ENCODE results near the gene RBM14.

The RBM14 gene

GRCh38 chr11:66626926-66627325, 10.5 kb downstream of the RBM14 start:
- peaks cover 95% of the 10 kb centered on the region for H3K36me3 ChIP-seq (ENCODE audit: insufficient read depth, insufficient read length, low read length)
- H3K9ac ChIP-seq (ENCODE audit: insufficient read length, low read depth) = no peak overlapping the region
- H3K27me3 ChIP-seq (ENCODE audit: insufficient read depth, insufficient read length) = no peaks in the 10 kb centered on the region
- DNase-seq (ENCODE audit: low read depth, low spot score) = no peak
- peaks cover 4% of the 10 kb centered on the region for H3K4me1 ChIP-seq (ENCODE audit: insufficient read depth, insufficient read length)
- TF ChIP-seq SUZ12 (IDR thresholded peaks at IDR 0.05; ENCODE audit: extremely low read depth, insufficient read depth, insufficient read length) (no peak), ZNF274 (IDR thresholded peaks at IDR 0.05; ENCODE audit: low read depth, low read length) (no peak), YY1 (IDR thresholded peaks at IDR 0.05; ENCODE audit: insufficient read depth, insufficient read length) (no peak)
- H3K9me3 ChIP-seq (ENCODE audit: insufficient read depth, low read length) = no peaks in the 10 kb centered on the region
- no peak overlapping the region for H3K4me3 ChIP-seq (ENCODE audit: insufficient read length, low read depth)

GRCh38 chr11:66628061-66628603, 11.7 kb downstream of the RBM14 start:
- no peaks in the 10 kb centered on the region for H3K9me3 ChIP-seq (ENCODE audit: insufficient read depth, low read length)
- peaks cover 96% of the 10 kb centered on the region for H3K36me3 ChIP-seq (ENCODE audit: insufficient read depth, insufficient read length, low read length)
- no peak for DNase-seq (ENCODE audit: low read depth, low spot score)
- no peak overlapping the region for H3K9ac ChIP-seq (ENCODE audit: insufficient read length, low read depth)
- peaks cover 4% of the 10 kb centered on the region for H3K4me1 ChIP-seq (ENCODE audit: insufficient read depth, insufficient read length)
- H3K27me3 ChIP-seq (ENCODE audit: insufficient read depth, insufficient read length) = no peaks in the 10 kb centered on the region
- no peak overlapping the region for H3K4me3 ChIP-seq (ENCODE audit: insufficient read length, low read depth)
- TF ChIP-seq ZNF274 (IDR thresholded peaks at IDR 0.05; ENCODE audit: low read depth, low read length) (no peak), YY1 (IDR thresholded peaks at IDR 0.05; ENCODE audit: insufficient read depth, insufficient read length) (no peak), SUZ12 (IDR thresholded peaks at IDR 0.05; ENCODE audit: extremely low read depth, insufficient read depth, insufficient read length) (no peak)

GRCh38 chr11:66629356-66629755, 12.9 kb downstream of the RBM14 start:
- TF ChIP-seq YY1 (IDR thresholded peaks at IDR 0.05; ENCODE audit: insufficient read depth, insufficient read length) = no peak
- no peak for TF ChIP-seq ZNF274 (IDR thresholded peaks at IDR 0.05; ENCODE audit: low read depth, low read length)
- TF ChIP-seq SUZ12 (IDR thresholded peaks at IDR 0.05; ENCODE audit: extremely low read depth, insufficient read depth, insufficient read length) = no peak

GRCh38 chr11:66631883-66632282, 15.5 kb downstream of the RBM14 start:
- Histone ChIP-seq H3K9ac (ENCODE audit: insufficient read length, low read depth) (no peak overlapping the region), H3K27me3 (ENCODE audit: insufficient read depth, insufficient read length) (no peaks in the 10 kb centered on the region), H3K36me3 (ENCODE audit: insufficient read depth, insufficient read length, low read length) (peaks cover 86% of the 10 kb centered on the region), H3K4me3 (ENCODE audit: insufficient read length, low read depth) (no peak overlapping the region), H3K4me1 (ENCODE audit: insufficient read depth, insufficient read length) (no peaks in the 10 kb centered on the region), H3K9me3 (ENCODE audit: insufficient read depth, low read length) (no peaks in the 10 kb centered on the region)
- no peak for DNase-seq (ENCODE audit: low read depth, low spot score)
- no peak for TF ChIP-seq SUZ12 (IDR thresholded peaks at IDR 0.05; ENCODE audit: extremely low read depth, insufficient read depth, insufficient read length)

More at GRCh38 chr11:66629356-66629755, 12.9 kb downstream of the RBM14 start:
- no peaks in the 10 kb centered on the region for H3K9me3 ChIP-seq (ENCODE audit: insufficient read depth, low read length)
- H3K36me3 ChIP-seq (ENCODE audit: insufficient read depth, insufficient read length, low read length) = peaks cover 93% of the 10 kb centered on the region
- H3K9ac ChIP-seq (ENCODE audit: insufficient read length, low read depth) = no peak overlapping the region
- no peaks in the 10 kb centered on the region for H3K27me3 ChIP-seq (ENCODE audit: insufficient read depth, insufficient read length)
- no peak for DNase-seq (ENCODE audit: low read depth, low spot score)
- H3K4me3 ChIP-seq (ENCODE audit: insufficient read length, low read depth) = no peak overlapping the region
- peaks cover 4% of the 10 kb centered on the region for H3K4me1 ChIP-seq (ENCODE audit: insufficient read depth, insufficient read length)

- no peaks in the 10 kb centered on the region for H3K27me3 ChIP-seq (ENCODE audit: insufficient read depth, insufficient read length)
- no peak for DNase-seq (ENCODE audit: low read depth, low spot score)
- no peak overlapping the region for H3K9ac ChIP-seq (ENCODE audit: insufficient read length, low read depth)
- TF ChIP-seq ZNF274 (IDR thresholded peaks at IDR 0.05; ENCODE audit: low read depth, low read length) (no peak), YY1 (IDR thresholded peaks at IDR 0.05; ENCODE audit: insufficient read depth, insufficient read length) (no peak), SUZ12 (IDR thresholded peaks at IDR 0.05; ENCODE audit: extremely low read depth, insufficient read depth, insufficient read length) (no peak)
- no peaks in the 10 kb centered on the region for H3K4me1 ChIP-seq (ENCODE audit: insufficient read depth, insufficient read length)
- H3K4me3 ChIP-seq (ENCODE audit: insufficient read length, low read depth) = no peak overlapping the region
- no peaks in the 10 kb centered on the region for H3K9me3 ChIP-seq (ENCODE audit: insufficient read depth, low read length)
- H3K36me3 ChIP-seq (ENCODE audit: insufficient read depth, insufficient read length, low read length) = peaks cover 75% of the 10 kb centered on the region
Measured at GRCh38 chr11:66632952-66633351, 16.5 kb downstream of the RBM14 start.

- H3K4me3 ChIP-seq (ENCODE audit: insufficient read length, low read depth) = no peak overlapping the region
- no peaks in the 10 kb centered on the region for H3K27me3 ChIP-seq (ENCODE audit: insufficient read depth, insufficient read length)
- peaks cover 4% of the 10 kb centered on the region for H3K4me1 ChIP-seq (ENCODE audit: insufficient read depth, insufficient read length)
- H3K36me3 ChIP-seq (ENCODE audit: insufficient read depth, insufficient read length, low read length) = peaks cover 72% of the 10 kb centered on the region
- no peak for TF ChIP-seq ZNF274 (IDR thresholded peaks at IDR 0.05; ENCODE audit: low read depth, low read length)
- TF ChIP-seq SUZ12 (IDR thresholded peaks at IDR 0.05; ENCODE audit: extremely low read depth, insufficient read depth, insufficient read length) = no peak
- TF ChIP-seq YY1 (IDR thresholded peaks at IDR 0.05; ENCODE audit: insufficient read depth, insufficient read length) = no peak
- DNase-seq (ENCODE audit: low read depth, low spot score) = no peak
- no peaks in the 10 kb centered on the region for H3K9me3 ChIP-seq (ENCODE audit: insufficient read depth, low read length)
- no peak overlapping the region for H3K9ac ChIP-seq (ENCODE audit: insufficient read length, low read depth)
Measured at GRCh38 chr11:66636411-66636810, 20.0 kb downstream of the RBM14 start.

- Histone ChIP-seq H3K4me3 (ENCODE audit: insufficient read length, low read depth) (peak overlapping the region; percentile 98), H3K36me3 (ENCODE audit: insufficient read depth, insufficient read length, low read length) (peaks cover 73% of the 10 kb centered on the region), H3K9ac (ENCODE audit: insufficient read length, low read depth) (peak overlapping the region; percentile 78), H3K4me1 (ENCODE audit: insufficient read depth, insufficient read length) (peaks cover 4% of the 10 kb centered on the region), H3K27me3 (ENCODE audit: insufficient read depth, insufficient read length) (no peaks in the 10 kb centered on the region), H3K9me3 (ENCODE audit: insufficient read depth, low read length) (no peaks in the 10 kb centered on the region)
- DNase-seq (ENCODE audit: low read depth, low spot score) = no peak
- no peak for TF ChIP-seq YY1 (IDR thresholded peaks at IDR 0.05; ENCODE audit: insufficient read depth, insufficient read length)
- TF ChIP-seq ZNF274 (IDR thresholded peaks at IDR 0.05; ENCODE audit: low read depth, low read length) = no peak
- TF ChIP-seq SUZ12 (IDR thresholded peaks at IDR 0.05; ENCODE audit: extremely low read depth, insufficient read depth, insufficient read length) = no peak
Measured at GRCh38 chr11:66637557-66638176, 21.2 kb downstream of the RBM14 start.

Data from NT2/D1 (cell line).